ENCODE data around the gene ROCK2. TPM values are rescaled to one million over a fixed set of nuclear protein-coding genes. Genes with fewer than 3 reads are reported as not detected.

Gene ROCK2
- total and polyA plus RNA-seq, 2 of the 13 experiments (the other 11 are each of a cell fraction or from before 2014, with no cell fraction given): 38.1 to 119 TPM

DNA sequence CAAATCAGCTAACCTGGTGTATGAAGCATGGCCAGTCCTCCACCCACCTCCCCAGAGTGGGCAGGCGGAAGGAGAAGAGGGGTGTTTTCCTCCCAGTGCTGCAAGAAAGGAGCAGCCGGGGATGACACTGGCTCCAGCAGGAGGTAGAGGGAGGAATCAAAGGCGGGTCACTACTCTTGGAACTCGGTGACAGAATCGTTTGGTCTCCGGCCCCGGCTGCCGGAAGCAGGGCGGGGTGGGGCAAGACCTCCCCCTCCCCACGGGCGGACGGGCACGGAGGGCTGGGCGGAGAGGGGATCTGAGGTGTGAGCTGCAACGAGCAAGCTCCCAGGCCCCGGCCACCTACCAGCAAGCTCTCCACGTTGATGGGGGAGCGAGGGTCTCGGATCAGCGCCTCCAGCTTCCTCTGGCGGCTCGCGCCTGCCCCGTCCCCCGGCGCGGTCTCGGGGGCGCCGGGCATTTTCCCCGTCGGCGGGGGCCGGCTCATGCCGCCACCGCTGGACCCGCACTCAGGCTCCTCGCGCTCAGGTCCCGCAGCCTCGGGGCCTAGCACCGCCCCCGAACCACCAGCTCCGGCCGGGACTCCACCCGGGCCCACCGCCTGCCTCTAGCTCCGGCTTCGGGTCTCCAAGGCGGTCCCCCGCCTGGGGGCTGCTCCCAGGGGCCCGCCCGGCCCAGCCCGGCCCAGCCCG, 640 bp downstream of the ROCK2 start (continued):
- TF ChIP-seq, protein P1, sequence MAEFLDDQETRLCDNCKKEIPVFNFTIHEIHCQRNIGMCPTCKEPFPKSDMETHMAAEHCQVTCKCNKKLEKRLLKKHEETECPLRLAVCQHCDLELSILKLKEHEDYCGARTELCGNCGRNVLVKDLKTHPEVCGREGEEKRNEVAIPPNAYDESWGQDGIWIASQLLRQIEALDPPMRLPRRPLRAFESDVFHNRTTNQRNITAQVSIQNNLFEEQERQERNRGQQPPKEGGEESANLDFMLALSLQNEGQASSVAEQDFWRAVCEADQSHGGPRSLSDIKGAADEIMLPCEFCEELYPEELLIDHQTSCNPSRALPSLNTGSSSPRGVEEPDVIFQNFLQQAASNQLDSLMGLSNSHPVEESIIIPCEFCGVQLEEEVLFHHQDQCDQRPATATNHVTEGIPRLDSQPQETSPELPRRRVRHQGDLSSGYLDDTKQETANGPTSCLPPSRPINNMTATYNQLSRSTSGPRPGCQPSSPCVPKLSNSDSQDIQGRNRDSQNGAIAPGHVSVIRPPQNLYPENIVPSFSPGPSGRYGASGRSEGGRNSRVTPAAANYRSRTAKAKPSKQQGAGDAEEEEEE (CRISPR knock-in tag; IDR thresholded peaks at IDR 0.05; ENCODE audit: borderline replicate concordance): no peak
- peak; percentile 52; the same call in 1 of the 2 replicates for TF ChIP-seq ZNF205 (CRISPR knock-in tag; IDR thresholded peaks at IDR 0.05)
- TF ChIP-seq ZNF263 (CRISPR knock-in tag; IDR thresholded peaks at IDR 0.05): peak; percentile 80
- TF ChIP-seq HOXA7 (CRISPR knock-in tag; IDR thresholded peaks at IDR 0.05): no peak
- 0 out of 2 replicates have a peak, but pooled peaks have one; percentile 34 for TF ChIP-seq HNF4G (IDR thresholded peaks at IDR 0.05; ENCODE audit: borderline replicate concordance, low read depth, low read length)
- no peak; the same call in 1 of the 2 replicates for TF ChIP-seq HNF4G (CRISPR knock-in tag; IDR thresholded peaks at IDR 0.05; ENCODE audit: borderline replicate concordance, low read depth)
- TF ChIP-seq MEIS2 (CRISPR knock-in tag; IDR thresholded peaks at IDR 0.05): peak; percentile 93
- TF ChIP-seq PCBP1 (IDR thresholded peaks at IDR 0.05; ENCODE audit: borderline replicate concordance, low read depth, low read length): peak; percentile 88; the same call in 1 of the 2 replicates
- no peak for TF ChIP-seq ZNF644 (CRISPR knock-in tag; IDR thresholded peaks at IDR 0.05; ENCODE audit: low read depth)
- peak; percentile 91 for TF ChIP-seq ZNF678 (CRISPR knock-in tag; IDR thresholded peaks at IDR 0.05)
- no peak for TF ChIP-seq ZNF577 (CRISPR knock-in tag; IDR thresholded peaks at IDR 0.05; ENCODE audit: borderline replicate concordance, low read depth)
- peak; percentile 77 for TF ChIP-seq FOSL2 (CRISPR knock-in tag; IDR thresholded peaks at IDR 0.05)
- TF ChIP-seq NR3C1 (CRISPR knock-in tag; IDR thresholded peaks at IDR 0.05): no peak
- peak; percentile 45 for TF ChIP-seq KMT2A (CRISPR knock-in tag; IDR thresholded peaks at IDR 0.05)
- 0 out of 2 replicates have a peak, but pooled peaks have one; percentile 64 for TF ChIP-seq ZNF556 (CRISPR knock-in tag; IDR thresholded peaks at IDR 0.05; ENCODE audit: borderline replicate concordance)
- peak; percentile 74 for TF ChIP-seq CEBPG (CRISPR knock-in tag; IDR thresholded peaks at IDR 0.05)
- peak; percentile 94 for TF ChIP-seq SP5 (CRISPR knock-in tag; IDR thresholded peaks at IDR 0.05; ENCODE audit: borderline replicate concordance, low read depth)
- peak; percentile 48; the same call in 1 of the 2 replicates for TF ChIP-seq ZSCAN9 (CRISPR knock-in tag; IDR thresholded peaks at IDR 0.05; ENCODE audit: borderline replicate concordance)
- TF ChIP-seq, protein P2, sequence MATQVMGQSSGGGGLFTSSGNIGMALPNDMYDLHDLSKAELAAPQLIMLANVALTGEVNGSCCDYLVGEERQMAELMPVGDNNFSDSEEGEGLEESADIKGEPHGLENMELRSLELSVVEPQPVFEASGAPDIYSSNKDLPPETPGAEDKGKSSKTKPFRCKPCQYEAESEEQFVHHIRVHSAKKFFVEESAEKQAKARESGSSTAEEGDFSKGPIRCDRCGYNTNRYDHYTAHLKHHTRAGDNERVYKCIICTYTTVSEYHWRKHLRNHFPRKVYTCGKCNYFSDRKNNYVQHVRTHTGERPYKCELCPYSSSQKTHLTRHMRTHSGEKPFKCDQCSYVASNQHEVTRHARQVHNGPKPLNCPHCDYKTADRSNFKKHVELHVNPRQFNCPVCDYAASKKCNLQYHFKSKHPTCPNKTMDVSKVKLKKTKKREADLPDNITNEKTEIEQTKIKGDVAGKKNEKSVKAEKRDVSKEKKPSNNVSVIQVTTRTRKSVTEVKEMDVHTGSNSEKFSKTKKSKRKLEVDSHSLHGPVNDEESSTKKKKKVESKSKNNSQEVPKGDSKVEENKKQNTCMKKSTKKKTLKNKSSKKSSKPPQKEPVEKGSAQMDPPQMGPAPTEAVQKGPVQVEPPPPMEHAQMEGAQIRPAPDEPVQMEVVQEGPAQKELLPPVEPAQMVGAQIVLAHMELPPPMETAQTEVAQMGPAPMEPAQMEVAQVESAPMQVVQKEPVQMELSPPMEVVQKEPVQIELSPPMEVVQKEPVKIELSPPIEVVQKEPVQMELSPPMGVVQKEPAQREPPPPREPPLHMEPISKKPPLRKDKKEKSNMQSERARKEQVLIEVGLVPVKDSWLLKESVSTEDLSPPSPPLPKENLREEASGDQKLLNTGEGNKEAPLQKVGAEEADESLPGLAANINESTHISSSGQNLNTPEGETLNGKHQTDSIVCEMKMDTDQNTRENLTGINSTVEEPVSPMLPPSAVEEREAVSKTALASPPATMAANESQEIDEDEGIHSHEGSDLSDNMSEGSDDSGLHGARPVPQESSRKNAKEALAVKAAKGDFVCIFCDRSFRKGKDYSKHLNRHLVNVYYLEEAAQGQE (IDR thresholded peaks at IDR 0.05; ENCODE audit: borderline replicate concordance in 1 of 2, low read depth in 1 of 2, low read length in 2 of 2): peak in 1 of 2 experiments; percentile 63; a peak in 1 of 4 replicates
- TF ChIP-seq ZNF749 (CRISPR knock-in tag; IDR thresholded peaks at IDR 0.05; ENCODE audit: borderline replicate concordance): no peak
- peak; percentile 65; the same call in 1 of the 2 replicates for TF ChIP-seq CHCHD3 (CRISPR knock-in tag; IDR thresholded peaks at IDR 0.05)
- 0 out of 2 replicates have a peak, but pooled peaks have one; percentile 46 for TF ChIP-seq ZNF850 (CRISPR knock-in tag; conservative IDR thresholded peaks at IDR 0.05)
- TF ChIP-seq NFE2 (CRISPR knock-in tag; IDR thresholded peaks at IDR 0.05): no peak
- peak; percentile 45 for TF ChIP-seq KLF6 (CRISPR knock-in tag; IDR thresholded peaks at IDR 0.05)
- TF ChIP-seq SRSF1 (optimal IDR thresholded peaks at IDR 0.05; ENCODE audit: low read depth, low read length): peak; percentile 80
- TF ChIP-seq REXO4 (CRISPR knock-in tag; IDR thresholded peaks at IDR 0.05; ENCODE audit: borderline replicate concordance): 0 out of 2 replicates have a peak, but pooled peaks have one; percentile 23
- peak; percentile 76 for TF ChIP-seq ISL2 (CRISPR knock-in tag; IDR thresholded peaks at IDR 0.05)

All from HepG2 (cell line).